ENCODE data around the gene NSA2. TPM values are rescaled to one million over a fixed set of nuclear protein-coding genes. Genes with fewer than 3 reads are reported as not detected.
"Not testable (repeated sequence)": the region's sequence is repeated elsewhere in the genome, so short reads cannot be mapped to it uniquely, and the experiment has no call there.

NSA2 gene
- total RNA-seq, 1 experiment from 2014 or later, result 203 TPM

DNA sequence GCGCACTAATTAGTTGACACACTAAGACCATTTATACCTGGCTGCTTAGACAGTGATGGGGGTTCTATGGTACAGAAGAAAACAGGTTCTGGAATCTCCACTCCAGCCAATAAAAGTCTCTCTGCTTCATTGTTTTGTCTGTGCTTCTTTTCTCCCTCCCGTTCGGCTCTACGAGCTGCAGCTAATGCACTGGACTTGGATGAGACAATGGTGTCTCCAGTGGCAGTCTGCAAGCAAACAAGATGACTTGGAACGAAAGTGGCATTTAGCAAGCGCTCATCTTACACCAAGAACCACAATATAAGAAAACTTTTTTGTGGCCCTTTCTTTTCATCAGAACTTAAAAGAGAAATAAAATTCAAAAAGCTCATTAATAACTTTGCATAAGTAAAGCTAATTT lies 30.3 kb upstream of the NSA2 start:
- Mint-ChIP-seq H3K9me3 (ENCODE audit: low read depth, unreplicated experiment) (no peaks in the 10 kb centered on the region), H3K4me1 (ENCODE audit: low read depth, unreplicated experiment) (no peaks in the 10 kb centered on the region), H3K36me3 (ENCODE audit: insufficient read depth, unreplicated experiment) (peaks cover 31% of the 10 kb centered on the region), H3K27ac (ENCODE audit: unreplicated experiment) (peak overlapping the region; percentile 31), H3K27me3 (ENCODE audit: unreplicated experiment) (no peaks in the 10 kb centered on the region), H3K4me3 (ENCODE audit: low read depth, unreplicated experiment) (no peak overlapping the region)
- CTCF ChIA-PET, result interaction anchor here (0.6 to 1.4 kb wide), 2 partner anchors 22 to 721 kb away, joined by 3 to 4 read pairs; no protein-coding TSS in a partner anchor
- no peak for DNase-seq
- no TSS peak for BruUV-seq (replicated peaks)
- intact Hi-C loops (cut with micrococcal nuclease; ENCODE audit: unreplicated experiment), result no loop called here
- no peak for TF ChIP-seq CTCF (IDR thresholded peaks at IDR 0.05; ENCODE audit: unreplicated experiment)

DNA sequence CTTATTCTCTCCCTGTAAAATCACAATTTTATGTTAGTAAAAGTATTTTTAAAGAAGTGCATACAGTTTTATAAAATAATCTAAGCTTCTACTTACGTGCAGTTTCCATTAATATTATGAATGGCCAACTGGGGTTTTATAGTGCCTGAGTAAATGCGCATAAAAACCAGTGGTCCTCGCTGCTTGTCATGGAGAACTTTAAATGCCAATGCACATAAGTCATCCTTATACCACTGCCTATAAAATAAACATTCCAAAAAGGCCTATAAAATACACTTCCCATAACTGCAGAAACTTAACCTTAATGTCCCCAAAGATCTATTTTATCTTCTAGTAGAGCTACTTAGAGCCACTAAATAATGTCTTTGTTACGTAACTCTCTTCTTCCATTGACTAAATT lies 28.6 kb upstream of the NSA2 start:
- TF ChIP-seq CTCF (IDR thresholded peaks at IDR 0.05; ENCODE audit: unreplicated experiment), result no peak
- H3K9me3 Mint-ChIP-seq (ENCODE audit: low read depth, unreplicated experiment), result no peaks in the 10 kb centered on the region
- intact Hi-C loops (cut with micrococcal nuclease; ENCODE audit: unreplicated experiment), result no loop called here
- H3K27ac Mint-ChIP-seq (ENCODE audit: unreplicated experiment), result no peak overlapping the region
- CTCF ChIA-PET, result no interaction called here
- no peak for DNase-seq
- no peaks in the 10 kb centered on the region for H3K4me1 Mint-ChIP-seq (ENCODE audit: low read depth, unreplicated experiment)
- no TSS peak for BruUV-seq (replicated peaks)
- no peak overlapping the region for H3K4me3 Mint-ChIP-seq (ENCODE audit: low read depth, unreplicated experiment)
- H3K36me3 Mint-ChIP-seq (ENCODE audit: insufficient read depth, unreplicated experiment), result peaks cover 17% of the 10 kb centered on the region
- H3K27me3 Mint-ChIP-seq (ENCODE audit: unreplicated experiment), result no peaks in the 10 kb centered on the region

GRCh38 chr5:74748742-74749141 lies 18.3 kb upstream of the NSA2 start:
- CTCF ChIA-PET; BruUV-seq (replicated peaks); H3K27ac Mint-ChIP-seq (ENCODE audit: unreplicated experiment); H3K27me3 Mint-ChIP-seq (ENCODE audit: unreplicated experiment); H3K9me3 Mint-ChIP-seq (ENCODE audit: low read depth, unreplicated experiment); H3K4me3 Mint-ChIP-seq (ENCODE audit: low read depth, unreplicated experiment); H3K4me1 Mint-ChIP-seq (ENCODE audit: low read depth, unreplicated experiment); DNase-seq; intact Hi-C loops (cut with micrococcal nuclease; ENCODE audit: unreplicated experiment): not testable (repeated sequence)
- peaks cover 29% of the 10 kb centered on the region for H3K36me3 Mint-ChIP-seq (ENCODE audit: insufficient read depth, unreplicated experiment)

DNA sequence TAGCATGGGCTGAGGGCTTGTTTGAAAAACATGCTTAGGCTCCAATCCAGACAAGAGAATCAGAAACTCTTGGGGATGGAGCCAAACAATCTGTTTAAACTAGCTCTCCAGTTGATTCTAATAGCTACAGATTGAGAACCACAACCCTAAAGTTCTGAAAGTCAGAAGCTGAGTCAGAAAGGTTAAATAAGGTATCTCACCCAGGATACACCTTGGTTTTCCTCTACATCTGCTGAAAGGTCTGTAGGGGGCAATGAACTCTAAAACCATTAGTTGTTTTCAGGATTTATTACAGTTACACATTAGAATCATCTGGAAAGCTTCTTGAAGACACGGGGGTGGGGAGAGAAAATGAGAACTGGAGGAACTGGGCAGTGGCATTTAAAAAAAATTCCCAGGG lies 5.8 kb upstream of the NSA2 start:
- Mint-ChIP-seq H3K4me1 (ENCODE audit: low read depth, unreplicated experiment) (peaks cover 37% of the 10 kb centered on the region), H3K9me3 (ENCODE audit: low read depth, unreplicated experiment) (no peaks in the 10 kb centered on the region), H3K4me3 (ENCODE audit: low read depth, unreplicated experiment) (no peak overlapping the region), H3K27ac (ENCODE audit: unreplicated experiment) (no peak overlapping the region), H3K27me3 (ENCODE audit: unreplicated experiment) (no peaks in the 10 kb centered on the region), H3K36me3 (ENCODE audit: insufficient read depth, unreplicated experiment) (peaks cover 36% of the 10 kb centered on the region)
- BruUV-seq (replicated peaks), result no TSS peak
- no peak for DNase-seq
- intact Hi-C loops (cut with micrococcal nuclease; ENCODE audit: unreplicated experiment), result no loop called here
- TF ChIP-seq CTCF (IDR thresholded peaks at IDR 0.05; ENCODE audit: unreplicated experiment), result no peak
- CTCF ChIA-PET, result no interaction called here

- TF ChIP-seq CTCF (IDR thresholded peaks at IDR 0.05; ENCODE audit: unreplicated experiment), result no peak
- BruUV-seq (replicated peaks), result no TSS peak
- Mint-ChIP-seq H3K36me3 (ENCODE audit: insufficient read depth, unreplicated experiment) (peaks cover 42% of the 10 kb centered on the region), H3K9me3 (ENCODE audit: low read depth, unreplicated experiment) (no peaks in the 10 kb centered on the region), H3K27ac (ENCODE audit: unreplicated experiment) (peak overlapping the region; percentile 68), H3K4me1 (ENCODE audit: low read depth, unreplicated experiment) (peaks cover 37% of the 10 kb centered on the region), H3K4me3 (ENCODE audit: low read depth, unreplicated experiment) (no peak overlapping the region), H3K27me3 (ENCODE audit: unreplicated experiment) (no peaks in the 10 kb centered on the region)
- intact Hi-C loops (cut with micrococcal nuclease; ENCODE audit: unreplicated experiment), result no loop called here
- peak; percentile 54 for DNase-seq
- CTCF ChIA-PET, result no interaction called here
Measured at GRCh38 chr5:74762599-74762998, 4.5 kb upstream of the NSA2 start.
